ENCODE results near the gene GNAQ.

Gene GNAQ

DNA sequence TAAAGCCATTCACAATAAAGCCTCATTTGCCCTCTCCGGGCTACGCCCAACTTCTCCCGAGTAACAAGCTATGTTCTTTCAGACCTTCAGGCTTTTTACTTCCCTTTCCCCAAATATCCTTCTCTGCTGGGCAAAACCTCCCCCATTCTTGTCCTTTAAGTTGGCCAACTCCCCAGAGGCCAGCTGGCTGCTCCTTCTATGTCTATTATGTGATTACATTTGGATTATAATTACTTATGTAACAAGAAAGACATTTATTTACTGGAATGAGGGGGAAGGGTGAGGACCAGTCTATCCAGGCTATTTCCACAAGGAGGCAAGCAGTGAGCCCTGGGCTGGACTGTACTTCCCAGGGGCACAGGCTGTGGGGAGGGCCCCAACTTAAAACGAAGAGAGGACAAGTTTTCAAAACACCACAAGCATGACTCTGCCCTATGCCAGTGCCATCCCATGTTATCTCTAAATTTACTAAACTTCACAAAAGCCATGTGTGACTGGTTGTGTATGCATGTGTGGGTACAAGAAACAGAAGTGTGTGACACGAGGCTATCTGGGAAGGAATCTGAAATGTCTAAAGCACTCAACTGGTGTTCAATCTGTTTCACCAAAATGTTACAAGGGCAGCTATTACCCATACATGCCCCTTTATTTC lies 84.5 kb downstream of the GNAQ start:
- FAIRE-seq, result no peak
- no peak for DNase-seq (ENCODE audit: low spot score)

DNA sequence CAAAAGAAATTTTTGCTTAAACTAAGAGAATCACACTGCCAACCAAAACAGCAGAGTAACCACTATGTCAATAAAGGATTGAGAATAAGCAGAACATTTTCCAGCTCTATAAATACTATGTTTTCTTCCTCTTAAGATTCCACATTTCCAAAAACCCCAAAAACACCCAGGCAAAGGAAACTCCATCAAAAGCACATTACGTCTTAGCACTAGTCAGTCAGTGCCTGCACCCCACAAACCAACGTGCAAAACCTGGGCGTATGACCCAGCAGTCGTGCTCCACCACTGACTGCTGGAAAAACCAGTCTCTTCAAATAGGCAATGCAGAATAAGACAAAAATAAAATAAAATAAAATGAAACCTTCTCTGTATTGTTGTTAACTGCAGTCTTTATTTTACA lies 85.3 kb downstream of the GNAQ start:
- no peak for DNase-seq (ENCODE audit: low spot score)
- no peak for FAIRE-seq

- FAIRE-seq (no peak), DNase-seq (ENCODE audit: low spot score) (no peak)
These were observed 85.8 kb downstream of the GNAQ start for GRCh38 chr9:77945798-77946197.

GRCh38 chr9:77944556-77945243 lies 86.9 kb downstream of the GNAQ start:
- no peak for DNase-seq (ENCODE audit: low spot score)
- no peak for FAIRE-seq

- DNase-seq (ENCODE audit: low spot score) (no peak), FAIRE-seq (no peak)
These were observed 88.6 kb downstream of the GNAQ start for GRCh38 chr9:77943057-77943456.

DNA sequence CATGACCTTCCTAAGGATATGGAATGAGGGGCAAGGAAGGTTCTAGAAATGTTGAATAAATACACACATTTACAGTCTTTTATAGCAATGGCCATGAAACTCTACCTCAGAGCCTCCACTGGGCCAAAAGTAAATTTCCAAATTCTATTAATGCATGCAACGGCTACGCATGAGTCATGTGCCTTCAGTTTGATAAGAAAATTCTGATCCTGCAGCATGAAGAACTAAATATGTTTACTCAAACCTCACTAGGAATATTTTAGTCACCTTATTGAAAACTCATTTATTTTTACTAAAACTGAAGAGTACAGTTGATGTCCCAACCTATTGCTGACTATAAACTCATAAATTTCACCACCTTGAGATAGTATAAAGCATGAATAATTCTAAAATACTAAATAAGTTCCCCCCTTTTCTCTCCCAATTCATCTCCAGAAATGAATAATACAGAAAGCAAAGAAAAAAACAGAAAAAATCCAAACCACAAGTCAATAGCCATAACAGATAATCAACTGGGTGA lies 92.4 kb downstream of the GNAQ start:
- FAIRE-seq (no peak), DNase-seq (ENCODE audit: low spot score) (no peak)

- no peak for DNase-seq (ENCODE audit: low spot score)
- no peak for FAIRE-seq
These were observed 93.4 kb downstream of the GNAQ start for GRCh38 chr9:77938163-77938562.

DNA sequence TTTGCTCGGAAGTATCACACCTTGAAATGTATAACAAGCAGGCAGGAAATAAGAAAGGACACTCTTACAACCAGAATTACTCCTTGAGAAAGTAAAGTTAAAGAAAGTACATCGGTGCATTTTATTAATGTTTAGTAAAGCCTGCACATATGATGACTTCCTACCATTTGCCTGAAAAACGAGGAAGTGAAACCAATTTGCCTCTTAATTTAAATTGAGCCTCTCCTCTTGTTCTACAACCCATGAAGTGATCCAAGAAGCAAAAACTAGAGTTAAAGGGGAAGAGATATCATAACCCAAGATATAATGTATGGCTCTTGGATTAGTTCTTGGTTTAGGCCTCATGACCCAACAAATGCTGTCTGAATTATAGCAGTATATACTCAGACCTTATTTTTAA lies 95.6 kb downstream of the GNAQ start:
- FAIRE-seq (no peak), DNase-seq (ENCODE audit: low spot score) (no peak)

- FAIRE-seq, result no peak
- DNase-seq (ENCODE audit: low spot score), result no peak
These were observed 96.4 kb downstream of the GNAQ start for GRCh38 chr9:77935211-77935610.

GRCh38 chr9:77933976-77934375 lies 97.6 kb downstream of the GNAQ start:
- DNase-seq (ENCODE audit: low spot score), result no peak
- FAIRE-seq, result no peak

- DNase-seq (ENCODE audit: low spot score) (no peak), FAIRE-seq (no peak)
These were observed 98.6 kb downstream of the GNAQ start for GRCh38 chr9:77933019-77933418.

- FAIRE-seq (no peak), DNase-seq (ENCODE audit: low spot score) (no peak)
These were observed 101.7 kb downstream of the GNAQ start for GRCh38 chr9:77929942-77930341.

DNA sequence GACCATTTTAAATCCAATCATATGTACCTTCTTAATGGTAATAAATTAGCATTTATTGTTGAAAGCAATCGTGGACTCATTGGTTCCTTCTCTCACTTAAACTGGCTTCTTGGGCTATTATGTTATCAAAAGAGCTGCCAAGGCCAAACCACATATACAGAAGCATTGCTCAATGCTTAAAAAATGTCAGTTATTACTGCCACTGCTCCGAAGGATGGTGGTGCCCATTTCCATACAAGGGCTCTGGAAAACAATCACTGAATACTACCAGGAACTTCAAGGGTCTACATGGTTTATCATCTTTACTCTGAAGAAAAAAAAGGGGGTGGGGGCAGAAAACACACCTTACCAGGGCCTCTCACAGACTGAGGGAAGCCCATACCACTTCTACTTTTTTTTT lies 104.3 kb downstream of the GNAQ start:
- FAIRE-seq, result peak; percentile 88
- DNase-seq (ENCODE audit: low spot score), result peak; percentile 62

- peak; percentile 80 for DNase-seq (ENCODE audit: low spot score)
These were observed 105.2 kb downstream of the GNAQ start for GRCh38 chr9:77926371-77926878.

GRCh38 chr9:77922591-77922990 lies 109.0 kb downstream of the GNAQ start:
- DNase-seq (ENCODE audit: low spot score) (no peak), FAIRE-seq (no peak)

More at GRCh38 chr9:77926371-77926878, 105.2 kb downstream of the GNAQ start:
- FAIRE-seq, result peak; percentile 97

DNA sequence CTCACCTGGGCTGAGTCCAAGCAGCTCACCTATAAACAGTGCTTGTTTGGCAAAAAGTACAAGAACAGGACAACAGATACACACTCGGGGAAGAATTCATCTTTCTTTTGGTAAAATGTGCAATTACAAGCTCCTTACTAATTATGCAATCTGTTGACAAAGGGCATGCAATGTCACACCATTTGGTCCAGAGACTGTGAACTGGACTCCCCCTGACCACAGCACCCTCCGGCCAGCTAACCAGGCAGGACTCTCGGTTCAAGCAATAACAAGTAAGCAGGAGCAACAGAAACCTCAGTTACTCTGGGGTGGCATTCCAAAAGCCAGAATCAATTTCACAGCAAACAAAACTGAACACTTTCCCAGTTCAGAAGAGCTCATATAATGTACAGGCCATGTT lies 113.8 kb downstream of the GNAQ start:
- FAIRE-seq, result no peak
- no peak for DNase-seq (ENCODE audit: low spot score)

GRCh38 chr9:77916820-77917219 lies 114.8 kb downstream of the GNAQ start:
- no peak for FAIRE-seq
- no peak for DNase-seq (ENCODE audit: low spot score)

GRCh38 chr9:77916410-77916819 lies 115.2 kb downstream of the GNAQ start:
- FAIRE-seq (no peak), DNase-seq (ENCODE audit: low spot score) (no peak)

DNA sequence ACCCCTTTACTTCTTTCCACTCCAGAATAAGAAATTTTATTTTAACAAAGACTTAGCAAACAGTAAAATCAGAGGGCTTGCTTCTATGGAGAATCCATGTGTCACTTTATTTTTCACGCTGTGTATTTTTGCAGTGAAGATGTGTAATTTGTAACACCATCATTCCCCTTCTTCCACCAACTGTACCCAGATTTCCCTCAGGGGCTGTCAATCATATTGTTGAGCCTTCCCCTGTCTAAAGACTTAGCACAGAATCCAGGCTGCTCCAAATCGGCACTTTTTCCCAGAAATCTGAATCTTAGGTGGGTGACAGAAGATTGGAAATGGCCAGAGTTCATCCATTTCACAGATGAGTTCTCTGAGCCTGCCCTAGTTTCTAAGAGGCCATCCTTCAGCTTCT lies 115.9 kb downstream of the GNAQ start:
- DNase-seq (ENCODE audit: low spot score) (no peak), FAIRE-seq (no peak)

DNA sequence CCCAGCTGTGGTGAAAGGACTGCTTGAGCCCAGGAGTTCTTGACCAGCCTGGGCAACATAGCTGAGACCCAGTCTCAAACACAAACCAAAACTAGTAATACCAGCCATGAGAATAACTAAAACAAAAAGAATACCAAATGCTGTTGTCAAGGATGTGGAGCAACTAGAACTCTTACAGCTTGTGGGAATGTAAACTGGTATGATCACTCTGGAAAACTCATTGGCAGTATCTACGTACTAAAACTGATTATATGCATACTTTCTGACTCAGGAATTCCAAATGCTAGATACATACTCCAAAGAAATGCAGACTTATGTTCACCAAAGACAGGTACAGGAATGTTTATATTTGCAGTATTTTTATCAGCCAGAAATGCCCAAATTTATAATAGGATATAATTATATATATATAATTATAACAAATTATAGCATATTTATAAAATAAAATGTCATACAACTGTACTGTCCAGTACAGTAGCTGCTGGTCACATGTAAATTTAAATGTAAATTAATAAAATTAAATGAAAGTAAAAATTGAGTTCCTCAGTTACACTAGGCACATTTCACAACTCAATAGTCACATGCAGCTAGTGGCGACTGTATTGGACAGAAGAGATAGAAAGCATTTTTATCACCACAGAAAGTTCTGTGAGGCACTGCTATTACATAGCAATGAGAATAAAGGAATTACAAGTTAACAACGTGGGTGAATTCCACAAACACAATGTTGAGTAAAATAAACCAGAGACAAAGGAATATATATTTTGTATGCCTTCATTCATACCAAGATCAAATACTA lies 118.5 kb downstream of the GNAQ start:
- no peak for DNase-seq (ENCODE audit: low spot score)
- FAIRE-seq, result no peak

- DNase-seq (ENCODE audit: low spot score) (no peak), FAIRE-seq (no peak)
These were observed 119.7 kb downstream of the GNAQ start for GRCh38 chr9:77911928-77912327.

DNA sequence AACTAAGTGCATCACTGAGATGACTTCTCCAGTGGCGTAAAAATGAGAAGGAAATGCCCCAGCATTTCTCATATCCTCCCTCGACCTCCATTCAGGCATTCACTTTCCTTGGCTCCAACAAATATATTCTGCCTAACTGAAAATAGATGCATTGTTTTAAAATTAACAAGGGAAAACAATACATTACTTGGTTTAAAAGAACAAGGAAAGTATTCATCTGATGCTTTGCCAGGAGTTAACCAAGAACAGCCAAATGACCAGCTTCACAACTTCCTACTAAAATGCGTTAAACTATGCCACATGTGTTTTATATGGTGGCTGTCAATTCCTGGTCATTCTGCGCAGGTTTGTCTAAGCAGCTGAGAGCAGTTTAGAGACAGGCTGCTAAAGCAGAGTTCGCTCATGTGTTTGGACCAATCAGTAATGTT lies 121.4 kb downstream of the GNAQ start:
- FAIRE-seq (no peak), DNase-seq (ENCODE audit: low spot score) (no peak)

All from RCC 7860 (cell line).